ENCODE data around the gene THBD.

- TF ChIP-seq CTCF (conservative IDR thresholded peaks at IDR 0.05; ENCODE audit: low read depth, low read length) (no peak), EZH2phosphoT487 (IDR thresholded peaks at IDR 0.05; ENCODE audit: borderline replicate concordance, low read length) (no peak)
These were observed 17.3 kb upstream of the THBD start for GRCh38 chr20:23066772-23067171.
